NCI-H187 treated with DMSO at 0.1 percent for 48 hours (cell line): ENCODE measurements around the gene AFF3.

ENCODE experiments used
- DNase-seq: peaks from one replicate; lab custom pipeline; 2025; lab: John Stamatoyannopoulos, UW

AFF3 gene

DNA sequence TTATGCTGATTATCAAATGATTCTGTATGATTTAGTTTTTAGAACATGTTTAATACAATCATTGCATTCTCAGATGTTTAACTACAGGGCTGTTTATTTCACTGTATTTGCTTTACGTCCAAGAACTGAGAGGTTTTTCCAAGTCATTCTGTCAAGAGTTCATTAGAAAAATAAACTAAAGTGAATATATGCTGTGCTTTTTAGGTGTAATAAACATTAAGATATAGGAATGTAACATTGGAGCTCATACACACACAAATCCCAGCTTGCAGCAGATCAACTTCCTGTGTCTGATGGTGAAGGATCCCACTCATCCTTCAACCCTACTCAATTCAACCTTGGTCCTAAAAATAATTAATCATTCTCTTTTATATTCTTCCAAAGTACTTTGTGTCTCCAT, 285.0 kb downstream of the AFF3 start:
- DNase-seq: no peak

DNA sequence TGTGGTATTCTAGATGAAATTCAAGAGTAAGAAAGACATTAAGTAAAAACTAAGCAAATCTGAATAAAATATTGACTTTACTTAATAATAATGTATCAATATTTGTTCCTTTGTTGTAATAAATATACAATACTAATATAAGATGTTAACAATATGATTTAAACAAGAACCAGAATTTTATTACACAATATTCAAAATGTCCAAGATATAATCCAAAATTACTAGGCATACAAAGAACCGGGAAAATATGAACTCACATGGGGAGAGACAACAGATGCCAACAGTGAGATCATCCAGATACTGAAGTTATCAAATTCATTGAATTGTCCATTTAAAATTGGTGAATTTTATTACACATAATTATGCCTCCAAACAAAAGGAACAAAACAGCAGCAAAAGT, 286.3 kb downstream of the AFF3 start:
- no peak for DNase-seq

DNA sequence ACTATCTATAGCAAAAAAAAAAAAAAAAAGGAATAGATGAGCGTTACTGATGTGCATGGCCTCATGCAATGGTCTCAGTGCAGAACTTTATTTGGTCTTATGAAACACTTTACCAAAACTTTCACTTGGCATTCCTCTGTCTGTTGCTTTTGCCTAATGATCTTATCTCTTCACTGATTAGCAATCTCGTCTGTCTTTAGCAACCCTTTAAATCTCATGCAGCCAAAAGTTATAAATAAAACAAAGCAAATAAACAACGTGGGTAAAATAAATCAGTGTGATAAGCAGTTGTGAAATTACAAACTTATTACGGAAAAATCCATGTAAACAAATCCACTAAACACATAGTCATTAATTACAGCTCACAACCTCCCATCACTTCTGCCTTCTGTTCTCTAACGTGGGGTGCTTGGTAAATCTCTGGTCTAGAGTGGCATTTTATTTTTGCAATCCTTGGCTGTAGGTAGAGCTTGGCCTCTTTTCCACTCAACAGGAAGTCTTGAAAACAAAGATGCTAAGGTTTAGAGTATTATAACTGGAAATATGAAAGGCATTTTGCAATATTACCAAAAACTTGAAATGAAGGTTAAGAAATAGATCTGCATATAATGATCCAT, 288.0 kb downstream of the AFF3 start:
- DNase-seq: no peak

DNA sequence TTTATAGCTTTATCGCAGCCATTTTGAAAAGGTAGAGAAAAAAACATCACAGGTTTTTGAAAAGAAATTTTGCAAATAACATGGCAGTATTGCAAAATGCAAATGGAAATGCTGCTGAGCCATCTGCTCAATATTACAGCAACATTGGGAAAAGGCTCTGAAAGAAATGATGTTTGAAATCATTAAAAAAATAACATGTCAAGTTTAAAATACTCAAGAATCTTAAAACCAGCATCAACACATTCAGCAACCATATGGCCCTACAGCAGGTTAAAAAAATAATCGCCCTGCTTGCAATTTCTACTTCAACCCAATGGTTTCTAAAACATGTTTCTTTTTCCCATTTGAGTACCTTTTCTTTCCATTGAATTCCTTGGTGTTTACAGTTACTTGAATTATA, 289.4 kb downstream of the AFF3 start:
- DNase-seq: no peak

DNA sequence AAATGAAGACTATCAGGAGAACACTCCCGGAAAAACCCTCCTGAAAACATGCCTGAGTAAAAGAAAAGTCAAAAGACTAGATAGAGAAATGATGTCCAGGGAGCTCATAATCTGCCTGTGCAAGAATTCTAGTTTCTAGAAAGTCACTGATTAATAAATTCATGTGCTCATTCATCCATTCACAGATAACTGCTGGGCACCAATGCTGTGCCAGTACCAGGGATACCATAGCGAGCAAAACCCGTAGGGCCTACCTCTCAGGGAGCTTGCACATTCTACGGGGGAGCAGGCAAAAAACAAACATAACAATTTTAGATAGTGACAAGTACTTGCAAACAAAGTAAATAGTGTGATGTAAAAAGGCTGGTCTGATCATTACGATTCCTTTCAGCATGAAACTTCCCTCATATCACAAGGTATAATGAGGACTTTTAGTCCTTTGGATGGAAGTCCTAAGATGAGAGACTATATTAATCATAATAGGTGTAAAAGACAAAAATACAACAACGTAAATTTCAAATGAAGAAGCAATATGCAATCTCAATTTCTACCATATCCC, 289.9 kb downstream of the AFF3 start:
- no peak for DNase-seq

DNA sequence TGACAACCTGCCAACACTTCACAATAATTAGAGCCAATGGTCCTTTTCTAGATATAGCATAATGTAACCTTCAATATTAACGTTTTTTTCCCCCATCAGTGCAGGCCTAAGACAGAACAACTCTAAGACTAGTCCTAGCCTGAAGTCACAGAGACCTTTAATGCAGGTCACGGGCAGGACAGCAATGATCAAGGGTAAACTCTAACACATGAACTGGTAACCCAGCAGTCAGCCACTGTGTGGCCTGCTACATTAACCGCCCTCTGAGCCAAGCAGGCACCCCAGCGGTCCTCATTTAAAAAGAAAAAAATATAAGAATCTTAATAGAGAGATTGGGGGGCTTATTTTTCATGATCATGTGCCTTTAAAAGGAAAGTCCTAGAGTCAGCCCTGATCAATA, 290.6 kb downstream of the AFF3 start:
- no peak for DNase-seq

DNA sequence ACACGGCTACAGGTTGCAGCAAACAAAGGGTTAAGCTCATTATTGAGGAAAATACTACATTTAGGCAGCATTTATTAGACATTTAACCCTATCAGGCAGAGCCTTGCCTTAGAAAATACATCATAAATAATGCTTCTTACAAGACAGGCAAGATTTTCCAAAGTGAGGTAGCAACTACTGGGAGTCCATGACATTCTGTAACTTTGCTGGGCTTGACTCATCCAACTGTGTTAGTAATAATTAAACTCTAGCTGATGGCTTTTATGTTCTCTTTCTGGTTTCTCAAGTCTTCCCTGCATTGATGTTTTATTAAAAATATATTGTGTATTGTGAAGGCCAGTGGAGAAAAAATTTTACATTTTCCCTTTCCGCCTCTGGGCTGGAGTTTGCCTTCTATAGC, 291.3 kb downstream of the AFF3 start:
- no peak for DNase-seq

DNA sequence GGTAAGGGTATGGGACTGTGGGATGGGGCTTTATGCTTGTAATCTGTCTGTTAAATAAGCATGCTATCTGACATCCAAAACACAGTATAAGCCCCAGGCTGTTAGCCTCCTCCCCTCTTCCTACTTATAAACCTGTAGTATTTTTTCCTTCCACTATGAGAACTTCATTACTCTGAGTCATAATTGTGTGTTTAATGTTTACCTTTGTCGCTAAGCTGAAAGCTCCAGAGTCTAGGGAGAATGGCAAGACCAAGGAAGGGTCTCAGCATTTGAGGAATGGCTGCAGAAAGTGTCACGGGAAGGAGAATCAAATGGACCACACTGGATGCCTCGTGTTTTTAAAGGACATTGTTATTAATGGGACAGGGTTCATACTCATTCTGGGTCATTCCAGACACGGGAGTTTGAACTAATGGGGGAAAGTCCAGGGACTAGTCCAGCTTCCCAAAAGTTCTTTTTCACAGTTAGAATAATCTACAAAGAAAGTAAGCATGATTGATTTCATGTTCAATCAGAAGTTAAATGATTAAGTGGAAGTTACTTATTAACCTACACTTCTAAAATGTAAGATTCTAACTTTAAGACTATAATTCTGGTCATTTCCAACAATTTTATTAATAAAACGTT, 292.2 kb downstream of the AFF3 start:
- no peak for DNase-seq

DNA sequence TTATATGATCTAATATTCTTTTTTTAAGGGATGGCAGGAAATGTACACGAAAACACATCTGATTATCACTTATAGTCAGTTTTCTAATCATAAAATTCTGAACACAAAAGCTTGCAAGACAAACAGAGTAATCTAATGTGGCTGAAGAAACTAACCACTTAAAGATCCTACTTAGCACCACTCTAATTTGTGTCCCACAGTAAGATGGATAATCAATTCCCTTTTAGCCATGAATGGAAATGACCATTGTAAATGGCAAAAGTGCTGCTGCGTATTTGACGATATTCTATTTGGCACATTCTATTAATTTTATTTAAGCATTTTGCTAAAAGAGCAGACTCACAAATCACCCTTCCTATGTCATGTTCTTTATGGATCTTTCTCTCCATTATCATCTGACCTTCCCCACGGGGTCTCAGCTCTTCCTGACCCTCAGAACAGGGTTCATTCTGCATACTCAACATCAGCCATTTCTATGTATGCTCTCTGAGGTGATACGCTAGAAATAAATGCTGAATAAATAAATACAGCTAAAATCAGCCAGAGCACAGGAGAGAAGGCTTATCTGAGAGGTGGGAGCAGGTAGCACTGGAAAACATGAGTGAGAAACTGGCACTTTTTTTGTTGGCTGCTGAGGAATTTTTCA, 295.8 kb downstream of the AFF3 start:
- DNase-seq: no peak

DNA sequence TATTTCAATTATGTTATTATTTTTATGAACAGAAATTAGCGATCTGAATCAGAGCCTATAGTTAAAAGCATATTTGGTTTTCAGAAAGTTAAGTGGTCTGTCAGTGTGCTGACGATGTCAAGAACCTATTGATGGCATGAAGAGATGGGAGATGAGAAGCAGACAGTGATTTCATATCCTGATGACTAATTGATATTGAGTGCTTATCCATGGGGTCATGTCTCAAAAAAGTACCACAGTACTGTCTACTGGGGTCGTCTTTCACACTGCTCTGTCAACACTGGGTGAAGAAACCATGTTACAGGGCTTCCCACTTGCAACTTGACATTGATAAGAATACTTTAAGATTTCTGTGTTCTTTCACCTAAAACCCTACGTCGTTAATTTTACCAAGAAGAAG, 297.1 kb downstream of the AFF3 start:
- DNase-seq: no peak

DNA sequence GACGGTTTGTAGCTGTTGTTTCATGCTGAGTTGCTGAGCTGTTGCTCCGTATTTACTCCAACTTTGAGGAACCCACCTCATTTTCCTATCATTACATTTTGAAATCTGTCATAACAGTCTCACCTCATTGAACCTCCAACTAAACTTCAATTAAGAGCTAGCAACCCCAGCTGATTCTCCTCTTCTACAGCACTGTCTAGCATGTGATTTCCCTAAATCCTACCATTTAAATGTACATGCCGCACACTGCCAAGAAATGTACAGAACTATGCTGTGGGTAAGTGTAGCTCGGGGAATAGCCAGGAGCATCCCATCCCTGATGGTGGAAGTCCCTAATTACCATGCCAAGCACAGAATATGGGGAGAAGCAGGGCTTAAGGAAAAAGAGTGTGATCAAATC, 299.9 kb downstream of the AFF3 start:
- DNase-seq: no peak

DNA sequence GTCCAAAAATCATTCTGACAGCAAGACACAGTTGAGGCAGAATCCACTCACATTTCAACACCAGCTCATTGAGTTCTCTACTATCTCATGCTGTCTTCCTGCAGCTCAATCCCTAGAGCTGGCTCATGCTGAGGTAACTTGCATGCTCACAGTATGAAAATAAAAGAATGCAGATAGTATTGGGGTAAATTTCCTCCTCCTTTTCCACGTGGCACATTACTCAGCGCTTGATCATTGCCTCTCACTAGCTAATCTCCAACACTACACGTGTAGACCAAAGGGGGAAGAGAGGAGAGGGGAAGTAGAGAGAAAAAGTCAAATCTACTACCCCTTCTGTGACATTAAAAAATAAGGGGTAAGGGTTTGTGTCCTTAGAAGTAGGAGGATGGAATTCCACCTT, 300.6 kb downstream of the AFF3 start:
- DNase-seq: no peak

DNA sequence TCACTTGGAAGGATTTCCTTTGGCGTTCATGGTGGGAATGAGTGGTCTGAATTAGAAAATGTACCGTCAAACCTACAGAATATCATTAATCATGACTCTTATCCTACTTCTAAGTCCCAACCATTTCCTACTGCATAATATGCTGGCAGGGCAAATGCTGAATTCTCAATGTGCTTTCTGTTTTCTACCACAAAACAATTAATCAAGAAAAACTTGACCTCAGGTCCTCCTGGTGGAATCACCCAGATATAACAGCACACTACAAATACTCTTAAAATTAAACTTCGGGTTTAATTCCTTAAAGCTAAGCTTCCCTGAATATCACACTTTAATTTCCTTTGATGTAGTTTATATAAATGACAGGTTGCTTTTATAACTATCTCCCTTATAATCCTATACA, 301.6 kb downstream of the AFF3 start:
- DNase-seq: no peak

DNA sequence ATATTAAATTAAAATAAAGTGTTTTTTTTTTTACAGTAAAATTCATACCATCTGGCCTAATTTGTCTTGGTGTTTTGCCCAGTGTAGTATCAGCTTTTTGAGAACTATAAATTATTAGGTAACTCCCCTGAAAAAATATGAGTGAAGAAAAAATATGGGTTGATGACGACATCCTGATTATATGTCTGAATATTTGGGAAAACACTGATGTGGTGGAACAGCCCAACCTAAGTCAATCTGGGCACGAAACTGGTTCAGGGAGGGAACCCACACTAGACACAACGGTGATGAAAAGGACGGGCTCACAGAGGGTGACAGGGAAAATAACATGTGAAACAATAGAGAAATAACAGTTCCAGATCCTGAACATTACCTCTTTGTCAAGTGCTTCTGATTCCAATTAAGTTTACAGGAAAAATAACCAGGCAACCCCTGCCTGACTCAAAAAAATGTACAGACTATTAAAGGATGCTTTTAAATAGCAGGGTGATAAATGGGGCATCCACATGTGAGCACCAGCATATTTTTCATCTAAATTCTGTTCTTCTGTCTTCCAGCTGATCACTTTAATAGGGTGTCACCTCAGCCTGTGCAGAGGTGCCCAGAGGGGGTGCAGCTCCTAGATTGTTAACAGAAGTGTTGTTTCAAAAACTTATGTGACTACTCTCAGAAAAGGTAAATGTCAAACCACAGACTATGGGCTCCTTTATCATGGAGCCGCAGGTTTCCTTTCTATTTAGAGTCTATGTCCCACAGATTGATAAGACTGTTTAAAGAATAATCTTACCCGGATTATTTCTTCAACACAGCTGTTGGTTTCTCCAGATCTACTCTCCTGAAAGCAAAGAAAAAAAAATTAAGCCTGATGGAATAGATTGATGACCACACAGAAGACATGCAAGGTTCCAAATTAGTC, 305.4 kb downstream of the AFF3 start:
- DNase-seq: no peak

DNA sequence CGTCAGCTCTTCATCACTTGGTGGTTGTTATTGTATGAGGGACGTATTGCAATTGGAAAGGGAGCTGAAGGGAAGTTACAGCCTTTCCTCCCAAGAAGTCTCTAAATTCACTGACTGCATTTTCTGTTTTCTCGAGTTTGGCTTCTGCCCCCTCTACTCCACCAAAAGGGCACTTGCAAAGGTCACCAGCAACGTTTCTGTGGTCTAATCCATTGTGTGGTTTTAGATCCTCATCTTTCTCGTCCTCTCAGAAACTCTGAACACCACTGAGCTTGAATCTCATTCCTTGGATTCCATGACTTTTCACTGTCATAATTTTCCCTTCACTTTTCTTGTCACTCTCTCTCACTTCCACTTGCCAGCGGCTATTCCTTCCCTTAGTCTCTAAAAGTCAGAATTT, 308.0 kb downstream of the AFF3 start:
- no peak for DNase-seq

DNA sequence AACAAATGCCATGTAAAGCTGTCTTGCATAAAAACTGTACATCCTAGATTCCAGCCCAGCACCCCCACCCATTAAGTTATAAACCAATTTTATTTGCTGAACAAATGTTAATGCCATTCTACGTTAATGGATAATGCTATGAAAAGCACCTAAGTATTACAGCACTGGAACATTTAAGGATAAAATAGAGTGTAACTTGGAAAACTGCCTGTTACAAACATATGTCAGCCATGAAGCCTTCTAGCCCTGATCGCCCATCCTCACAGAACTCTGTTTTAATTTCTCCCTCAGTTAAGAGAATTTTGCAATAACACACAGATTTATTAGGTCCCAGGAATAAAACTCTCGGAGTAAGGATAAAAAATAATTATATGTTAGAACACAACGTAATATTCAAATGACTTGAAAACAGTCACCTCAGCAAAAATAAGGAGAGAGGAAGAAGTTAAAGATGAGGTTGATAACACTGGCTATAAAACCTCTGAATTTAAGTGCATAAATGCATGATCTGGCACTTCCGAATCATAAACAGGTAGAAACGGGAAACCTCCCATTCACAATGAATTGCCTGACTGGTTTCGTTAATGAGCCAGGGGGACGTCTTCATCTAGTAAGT, 308.7 kb downstream of the AFF3 start:
- no peak for DNase-seq

DNA sequence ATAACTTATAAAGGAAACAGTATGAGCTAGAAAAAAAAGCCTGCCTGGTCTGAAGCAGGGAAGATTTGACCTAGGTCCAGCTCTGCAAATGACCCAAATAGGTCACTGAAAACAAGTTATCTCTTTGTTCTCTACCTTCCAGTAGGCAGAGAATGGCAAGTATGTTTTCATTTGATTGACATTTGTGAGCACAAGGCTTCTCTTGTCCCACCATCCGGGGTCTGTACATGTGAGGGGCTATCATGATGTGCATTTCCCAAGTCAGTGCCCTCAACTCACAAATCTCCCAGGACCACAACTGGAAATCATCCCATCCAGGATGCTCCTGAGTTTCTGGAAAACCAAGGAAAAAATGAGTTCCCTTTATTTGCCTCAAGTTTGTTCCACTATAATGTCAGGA, 309.5 kb downstream of the AFF3 start:
- no peak for DNase-seq

DNA sequence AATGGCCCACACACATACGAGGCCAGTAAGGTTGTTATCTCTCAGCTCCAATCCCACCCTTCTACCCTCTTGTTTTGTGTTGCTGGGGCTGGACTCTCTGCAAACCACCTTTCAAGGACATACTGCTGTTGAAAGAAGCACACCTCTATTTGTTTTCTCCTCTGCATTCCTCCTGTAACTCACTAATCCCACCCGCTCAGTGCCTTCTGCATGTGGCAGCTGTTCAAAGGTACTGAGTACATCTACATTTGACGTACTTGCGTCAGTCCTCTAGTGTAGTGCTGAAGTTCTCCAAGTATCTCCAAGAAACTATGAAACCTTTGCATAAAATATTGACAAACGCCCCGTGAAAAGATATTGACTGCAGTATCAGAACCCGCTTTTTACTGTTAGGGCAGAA, 310.6 kb downstream of the AFF3 start:
- DNase-seq: no peak

DNA sequence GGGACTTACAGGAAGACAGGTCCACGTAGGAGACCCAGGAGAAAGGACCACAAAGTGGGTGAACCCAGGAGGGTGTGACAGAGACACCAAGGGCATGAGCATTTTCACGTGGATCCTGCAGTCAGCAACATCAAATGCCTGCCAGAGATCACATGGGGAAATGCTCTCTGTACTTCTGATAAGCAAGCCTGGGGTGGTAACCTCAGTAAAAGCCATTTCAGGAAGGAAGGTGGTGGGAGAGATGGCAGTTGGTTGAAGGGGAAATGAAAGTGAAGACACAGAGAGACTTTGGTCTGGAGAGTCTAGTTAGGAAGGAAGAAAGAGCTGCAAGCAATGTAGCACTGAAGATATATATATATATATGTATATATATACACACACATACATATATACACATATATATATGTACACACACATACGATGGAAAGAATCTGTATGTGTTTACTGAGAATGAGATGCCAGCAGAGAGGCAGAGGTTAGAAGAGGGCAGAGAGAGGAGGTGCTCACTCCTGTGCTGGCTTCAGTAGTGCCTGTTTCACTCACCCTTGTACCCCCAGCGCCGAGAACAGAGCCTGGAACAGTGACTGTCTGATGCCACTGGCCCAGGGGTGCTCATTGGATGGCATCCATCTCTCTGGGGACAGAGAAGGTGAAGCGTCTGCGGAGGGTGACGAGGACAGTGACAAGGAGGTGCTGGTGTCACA, 314.9 kb downstream of the AFF3 start:
- DNase-seq: no peak

DNA sequence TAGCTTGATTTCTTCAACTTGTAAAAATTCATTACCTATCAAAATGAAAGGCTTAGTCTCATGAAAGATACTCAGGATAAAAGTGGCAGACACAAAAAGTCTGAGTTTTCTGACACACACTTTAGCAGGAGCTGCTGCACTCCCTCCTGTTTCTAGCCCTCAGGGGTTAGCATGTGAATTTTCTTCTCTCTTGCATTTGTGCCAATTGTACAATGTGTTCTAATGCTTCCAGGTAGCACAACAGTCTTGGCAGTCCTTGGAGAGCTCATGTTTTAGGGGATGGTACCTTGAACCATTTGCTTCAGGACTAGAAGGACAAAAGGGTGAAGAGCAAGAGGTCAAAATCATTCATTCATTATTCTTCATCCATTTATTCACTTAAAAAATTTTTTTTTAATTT, 316.8 kb downstream of the AFF3 start:
- DNase-seq: no peak

DNA sequence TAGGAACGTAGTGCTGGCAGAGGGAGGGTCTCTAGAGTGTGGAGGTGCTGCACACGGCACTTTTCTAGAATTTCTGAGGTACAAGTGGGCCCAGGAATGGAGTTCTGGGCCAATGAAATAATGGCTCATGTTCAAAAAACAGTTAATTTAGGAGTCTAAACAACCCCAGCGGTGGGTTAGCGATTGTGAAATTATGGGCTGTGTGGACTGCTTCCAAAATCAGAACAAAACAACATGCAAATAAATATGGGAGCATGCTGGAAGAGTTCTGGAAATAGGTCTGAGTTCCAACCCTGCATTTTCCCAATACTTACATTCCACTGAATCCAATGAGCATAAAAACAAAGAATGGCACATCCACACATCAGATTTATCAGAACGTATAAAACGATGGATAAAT, 317.6 kb downstream of the AFF3 start:
- DNase-seq: no peak
